ENCODE results near the gene CGB7. TPM values are rescaled to one million over a fixed set of nuclear protein-coding genes. Genes with fewer than 3 reads are reported as not detected.

The CGB7 gene
- 10 to 100 TPM in 1 of 4 donors, 1 to 10 TPM in 3; 2.9 to 27.4 (median 4.3) TPM for total RNA-seq

GRCh38 chr19:49057636-49058234, at the start of gene CGB7:
CGB7 (minus strand) TSS chr19:49057749; CDS start chr19:49055375, 2,374 bp downstream.
- Histone ChIP-seq H3K9me3 (no peaks in the 10 kb centered on the region), H3K36me3 (no peaks in the 10 kb centered on the region), H3K27ac (no peak within 1 kb of the TSS), H3K4me1 (peaks cover 29% of the 10 kb centered on the region), H3K27me3 (peaks cover 26% of the 10 kb centered on the region), H3K4me3 (peak within 1 kb of the TSS; percentile 66)
- 2% methylated on average over 29 of the region's 38 CpGs for WGBS
- peak in 1 of 2 donors; percentile 84 for DNase-seq (ENCODE audit: low spot score in 2 of 2)
- no peak for TF ChIP-seq EP300 (IDR thresholded peaks at IDR 0.05)
- TF ChIP-seq POLR2AphosphoS5 (IDR thresholded peaks at IDR 0.05) = no peak
- TF ChIP-seq CTCF (IDR thresholded peaks at IDR 0.05) = no peak
- no peak for TF ChIP-seq POLR2A (IDR thresholded peaks at IDR 0.05)

GRCh38 chr19:49106648-49107135, 49.1 kb upstream of the CGB7 start:
- Histone ChIP-seq H3K9me3 (no peaks in the 10 kb centered on the region), H3K36me3 (peaks cover 75% of the 10 kb centered on the region), H3K27ac (no peak overlapping the region), H3K27me3 (no peaks in the 10 kb centered on the region), H3K4me1 (peaks cover 12% of the 10 kb centered on the region), H3K4me3 (no peak overlapping the region)
- TF ChIP-seq CTCF (IDR thresholded peaks at IDR 0.05) (peak; percentile 45 to 80), EP300 (IDR thresholded peaks at IDR 0.05) (no peak)
- 60% methylated on average over 12 of the region's 12 CpGs for WGBS
- DNase-seq (ENCODE audit: low spot score in 2 of 2) = no peak

- no peak for DNase-seq (ENCODE audit: low spot score in 2 of 2)
- Histone ChIP-seq H3K36me3 (peaks cover 99% of the 10 kb centered on the region), H3K27ac (no peak overlapping the region), H3K27me3 (no peaks in the 10 kb centered on the region), H3K4me3 (no peak overlapping the region), H3K4me1 (peaks cover 4% of the 10 kb centered on the region), H3K9me3 (no peaks in the 10 kb centered on the region)
- TF ChIP-seq EP300 (IDR thresholded peaks at IDR 0.05) = no peak
- TF ChIP-seq POLR2AphosphoS5 (IDR thresholded peaks at IDR 0.05) = no peak
- TF ChIP-seq CTCF (IDR thresholded peaks at IDR 0.05) = no peak
- no peak for TF ChIP-seq POLR2A (IDR thresholded peaks at IDR 0.05)
- WGBS = 80% methylated on average over 30 of the region's 30 CpGs
Measured at GRCh38 chr19:49104229-49104864, 46.8 kb upstream of the CGB7 start.

- Histone ChIP-seq H3K27ac (no peak overlapping the region), H3K9me3 (no peaks in the 10 kb centered on the region), H3K27me3 (no peaks in the 10 kb centered on the region), H3K36me3 (peaks cover 100% of the 10 kb centered on the region), H3K4me1 (peaks cover 8% of the 10 kb centered on the region), H3K4me3 (no peak overlapping the region)
- 84% methylated on average over 32 of the region's 33 CpGs for WGBS
- no peak for DNase-seq (ENCODE audit: low spot score in 2 of 2)
- TF ChIP-seq POLR2AphosphoS5 (IDR thresholded peaks at IDR 0.05) = no peak
- no peak for TF ChIP-seq CTCF (IDR thresholded peaks at IDR 0.05)
- TF ChIP-seq POLR2A (IDR thresholded peaks at IDR 0.05) = no peak
- TF ChIP-seq EP300 (IDR thresholded peaks at IDR 0.05) = no peak
Measured at GRCh38 chr19:49103331-49104085, 46.0 kb upstream of the CGB7 start.

- H3K36me3 ChIP-seq = peaks cover 94% of the 10 kb centered on the region
- H3K27me3 ChIP-seq = no peaks in the 10 kb centered on the region
- H3K9me3 ChIP-seq = no peaks in the 10 kb centered on the region
- 88% methylated on average over 12 of the region's 12 CpGs for WGBS
- H3K27ac ChIP-seq = no peak overlapping the region
- DNase-seq (ENCODE audit: low spot score in 2 of 2) = no peak
- H3K4me3 ChIP-seq = no peak overlapping the region
- peaks cover 16% of the 10 kb centered on the region for H3K4me1 ChIP-seq
- no peak for TF ChIP-seq CTCF (IDR thresholded peaks at IDR 0.05)
- TF ChIP-seq POLR2AphosphoS5 (IDR thresholded peaks at IDR 0.05) = no peak
- TF ChIP-seq EP300 (IDR thresholded peaks at IDR 0.05) = no peak
- no peak for TF ChIP-seq POLR2A (IDR thresholded peaks at IDR 0.05)
Measured at GRCh38 chr19:49102303-49102702, 44.8 kb upstream of the CGB7 start.

All from suprapubic skin (tissue), 4 donors.